Stomach (tissue), 9 donors: ENCODE data around the gene ZNF396. TPM values are rescaled to one million over a fixed set of nuclear protein-coding genes. Genes with fewer than 3 reads are reported as not detected.
A peak's percentile ranks its signal among the peaks of the same experiment; 100 is the strongest.

Experiments used
- DNase-seq, 2 donors: peaks; one replicate each; pipeline versions ENCODE4 v3.0.0 to v3.0.0-alpha.2; 2013 to 2019
- H3K27ac ChIP-seq, 5 donors: fragments of 200-600 bp in 4 of 5; sonication (generic) in 4 of 5; one replicate each; pipeline ENCODE4 v1.5.1; 2013 to 2019; ENCODE audit warnings: mild to moderate bottlenecking in 1 of 5, moderate library complexity in 1 of 5
- H3K27me3 ChIP-seq, 3 donors: fragments of 200-600 bp; sonication (generic); one replicate each; pipeline ENCODE4 v1.5.1; 2017 to 2019; ENCODE audit warnings: mixed run types in 1 of 3
- H3K36me3 ChIP-seq, 4 donors: fragments of 200-600 bp; sonication (generic); 1 replicate in 3 of 4; 2 replicates in 1 of 4; pipeline ENCODE4 v1.5.1; 2016 to 2019
- H3K4me1 ChIP-seq, 4 donors: fragments of 200-600 bp; sonication (generic); one replicate each; pipeline ENCODE4 v1.5.1; 2016 to 2019
- H3K4me3 ChIP-seq, 4 donors: fragments of 200-600 bp; sonication (generic) in 3 of 4; one replicate each; pipeline ENCODE4 v1.5.1; 2016 to 2019; ENCODE audit warnings: mild to moderate bottlenecking in 1 of 4
- H3K9me3 ChIP-seq, 4 donors: fragments of 200-600 bp; sonication (generic); one replicate each; pipeline ENCODE4 v1.5.1; 2016 to 2019
- CTCF ChIP-seq, 7 experiments: fragments of 450-650 bp in 4 of 7; fragments of 200-600 bp in 3 of 7; sonication (generic) in 3 of 7; IDR thresholded peaks; one replicate each; pipeline ENCODE4 v1.5.1; 2016 to 2019; ENCODE audit warnings: antibody characterized with exemption in 7 of 7, control low read depth in 2 of 7, mild to moderate bottlenecking in 1 of 7
- EP300 ChIP-seq: sonication (generic); formaldehyde crosslinking; IDR thresholded peaks from one replicate; pipeline ENCODE4 v1.6.1; 2017; ENCODE audit warnings: antibody characterized with exemption
- POLR2A ChIP-seq, 4 donors: fragments of 450-650 bp; IDR thresholded peaks; one replicate each; pipeline ENCODE4 v1.6.1; 2016; ENCODE audit warnings: antibody characterized with exemption in 4 of 4, control low read depth in 2 of 4, mild to moderate bottlenecking in 1 of 4, moderate library complexity in 1 of 4
- POLR2AphosphoS5 ChIP-seq, 3 donors: sonication (generic); formaldehyde crosslinking; IDR thresholded peaks; one replicate each; pipeline ENCODE4 v1.6.1; 2016; ENCODE audit warnings: antibody characterized with exemption in 3 of 3
- WGBS, 5 donors: extraction: QIAGEN DNeasy Blood & Tissue Kit in 3 of 5; methylation state at CpG; one replicate each; pipeline versions ENCODE4 v1.1.5 to v1.1.7; 2013 to 2018; 5-methylcytosine and 5-hydroxymethylcytosine counted together
- intact Hi-C: fragments of 100-400 bp; cut with DNase I; formaldehyde crosslinking; loops from one replicate; pipeline ENCODE4 v1.15.1; 2023; ENCODE audit warnings: low total_unique reads
- polyA plus RNA-seq, 3 donors: library from polyadenylated mRNA; stranded (reverse); fragments of 200-250 nt; gene quantifications; one replicate each; pipeline ENCODE4 v1.2.3, GENCODE V29; 2013
- total RNA-seq, 5 donors: library from RNA; depleted of rRNA; stranded (reverse); fragments of >200 nt; gene quantifications; one replicate each; pipeline versions ENCODE4 v1.1.0 to v1.2.3, GENCODE V29; 2014 to 2016
- donor health status: healthy with polysubstance abuse.
- donor health status: Bipolar disorder and iron deficiency.
- donor health status: healthy.

ZNF396 gene
- total and polyA plus RNA-seq, 8 donors = 1.3 to 7.6 (median 4.3) TPM; not detected in 1

GRCh38 chr18:35352778-35353177, 24.4 kb downstream of the ZNF396 start:
- TF ChIP-seq CTCF (IDR thresholded peaks at IDR 0.05) = no peak
- TF ChIP-seq POLR2AphosphoS5 (IDR thresholded peaks at IDR 0.05) = no peak
- no peak for TF ChIP-seq EP300
- TF ChIP-seq POLR2A (IDR thresholded peaks at IDR 0.05) = no peak
- Histone ChIP-seq H3K36me3 (no peaks in the 10 kb centered on the region), H3K4me3 (no peak overlapping the region), H3K4me1 (peaks cover 0 to 5% (median 0%) of the 10 kb centered on the region in 4 donors), H3K27ac (no peak overlapping the region), H3K27me3 (no peaks in the 10 kb centered on the region), H3K9me3 (peaks cover 4 to 11% (median 9%) of the 10 kb centered on the region in 4 donors)
- DNase-seq = no peak
- intact Hi-C loops = no loop called here

GRCh38 chr18:35352283-35352682, 24.9 kb downstream of the ZNF396 start:
- Histone ChIP-seq H3K9me3 (peaks cover 4 to 11% (median 9%) of the 10 kb centered on the region in 4 donors), H3K4me1 (peaks cover 0 to 5% (median 0%) of the 10 kb centered on the region in 4 donors), H3K27ac (no peak overlapping the region), H3K4me3 (no peak overlapping the region), H3K36me3 (no peaks in the 10 kb centered on the region), H3K27me3 (no peaks in the 10 kb centered on the region)
- intact Hi-C loops = no loop called here
- 75 to 92% (median 80%) methylated on average over 2 of the region's 2 CpGs for WGBS, 5 donors
- DNase-seq = no peak
- TF ChIP-seq POLR2A (IDR thresholded peaks at IDR 0.05) (no peak), CTCF (IDR thresholded peaks at IDR 0.05) (no peak), EP300 (no peak), POLR2AphosphoS5 (IDR thresholded peaks at IDR 0.05) (no peak)

- WGBS, 5 donors = 83 to 94% (median 93%) methylated on average over 3 of the region's 3 CpGs
- intact Hi-C loops = no loop called here
- TF ChIP-seq POLR2AphosphoS5 (IDR thresholded peaks at IDR 0.05) (no peak), EP300 (no peak), CTCF (IDR thresholded peaks at IDR 0.05) (no peak), POLR2A (IDR thresholded peaks at IDR 0.05) (no peak)
- H3K27me3 ChIP-seq = no peaks in the 10 kb centered on the region
- no peak overlapping the region for H3K4me3 ChIP-seq
- no peaks in the 10 kb centered on the region for H3K36me3 ChIP-seq
- no peak overlapping the region for H3K27ac ChIP-seq
- peaks cover 16 to 23% (median 20%) of the 10 kb centered on the region in 4 donors for H3K4me1 ChIP-seq
- no peak for DNase-seq
- H3K9me3 ChIP-seq = peaks cover 4 to 11% (median 9%) of the 10 kb centered on the region in 4 donors
Measured at GRCh38 chr18:35348001-35348400, 29.1 kb downstream of the ZNF396 start.

- intact Hi-C loops = no loop called here
- H3K4me3 ChIP-seq = no peak overlapping the region
- H3K9me3 ChIP-seq = no peaks in the 10 kb centered on the region
- H3K27ac ChIP-seq = peak overlapping the region; percentile 78 to 100 (median 99)
- 71 to 86% (median 76%) methylated on average over 1 of the region's 1 CpG for WGBS, 5 donors
- H3K27me3 ChIP-seq = no peaks in the 10 kb centered on the region
- TF ChIP-seq POLR2AphosphoS5 (IDR thresholded peaks at IDR 0.05) (no peak), EP300 (no peak), POLR2A (IDR thresholded peaks at IDR 0.05) (no peak), CTCF (IDR thresholded peaks at IDR 0.05) (no peak)
- peaks cover 0 to 4% (median under 1%) of the 10 kb centered on the region in 4 donors for H3K36me3 ChIP-seq
- DNase-seq = no peak
- H3K4me1 ChIP-seq = peaks cover 29 to 44% (median 39%) of the 10 kb centered on the region in 4 donors
Measured at GRCh38 chr18:35345950-35346349, 31.2 kb downstream of the ZNF396 start.
